Transverse colon (tissue), 4 donors: ENCODE results near the gene NMT2. TPM values are rescaled to one million over a fixed set of nuclear protein-coding genes. Genes with fewer than 3 reads are reported as not detected.

Experiments
- DNase-seq: peaks from one replicate; pipeline ENCODE4 v3.0.0-alpha.2; 2019
- H3K27ac ChIP-seq, 4 donors: fragments of 200-600 bp; sonication (generic); 2 replicates each; pipeline ENCODE4 v1.5.1; 2016 to 2018; ENCODE audit warnings: inconsistent platforms in 4 of 4
- H3K27me3 ChIP-seq: fragments of 200-600 bp; sonication (generic); 2 replicates; pipeline ENCODE4 v1.5.1; 2017; ENCODE audit warnings: inconsistent platforms
- H3K36me3 ChIP-seq, 4 donors: fragments of 200-600 bp; sonication (generic); 2 replicates each; pipeline ENCODE4 v1.5.1; 2017 to 2019; ENCODE audit warnings: inconsistent platforms in 4 of 4
- H3K4me1 ChIP-seq, 4 donors: fragments of 200-600 bp; sonication (generic); 2 replicates each; pipeline ENCODE4 v1.5.1; 2017 to 2020; ENCODE audit warnings: inconsistent platforms in 4 of 4
- H3K4me3 ChIP-seq, 4 donors: fragments of 200-600 bp; sonication (generic); 1 replicate in 1 of 4; 2 replicates in 3 of 4; pipeline versions ENCODE4 v1.5.1 to v1.6.1; 2017 to 2019; ENCODE audit warnings: inconsistent platforms in 4 of 4
- H3K9me3 ChIP-seq, 2 donors: fragments of 200-600 bp; sonication (generic); 2 replicates each; pipeline ENCODE4 v1.5.1; 2017 to 2019; ENCODE audit warnings: inconsistent platforms in 2 of 2
- EP300 ChIP-seq: sonication (generic); formaldehyde crosslinking; IDR thresholded peaks from one replicate; pipeline ENCODE4 v1.6.1; 2017; ENCODE audit warnings: antibody characterized with exemption, low read depth
- POLR2A ChIP-seq: fragments of 450-650 bp; IDR thresholded peaks from one replicate; pipeline ENCODE4 v1.6.1; 2016; ENCODE audit warnings: antibody characterized with exemption, mild to moderate bottlenecking, moderate library complexity
- POLR2AphosphoS5 ChIP-seq, 3 donors: sonication (generic); formaldehyde crosslinking; IDR thresholded peaks; one replicate each; pipeline ENCODE4 v1.6.1; 2016; ENCODE audit warnings: antibody characterized with exemption in 3 of 3
- WGBS, 2 donors: methylation state at CpG; one replicate each; pipeline ENCODE4 v1.1.5; 2018; ENCODE audit warnings: low coverage in 1 of 2; 5-methylcytosine and 5-hydroxymethylcytosine counted together
- in situ Hi-C, 4 donors: fragments of 200-750 bp; cut with MboI; loops; one replicate each; pipeline versions ENCODE4 v1.15.0 to v1.15.1; 2017; ENCODE audit warnings: low sequenced_read_pairs in 3 of 4, low pct_ligation_motif_present in 1 of 4, low pct_unique_long_range_greater_than_20kb in 1 of 4
- intact Hi-C: fragments of 100-400 bp; cut with DNase I; formaldehyde crosslinking; loops from one replicate; pipeline ENCODE4 v1.15.1; 2023; ENCODE audit warnings: low total_unique reads
- total RNA-seq, 4 donors: library from RNA; depleted of rRNA; stranded (reverse); fragments of >200 nt; gene quantifications; one replicate each; pipeline ENCODE4 v1.1.0, GENCODE V29; 2016
- TF ChIP-seq, protein P1 (sequence below), 5 experiments: fragments of 200-600 bp in 3 of 5; fragments of 450-650 bp in 2 of 5; sonication (generic) in 3 of 5; IDR thresholded peaks; 1 replicate in 2 of 5; 2 replicates in 3 of 5; pipeline ENCODE4 v1.5.1; 2016 to 2017; ENCODE audit warnings: antibody characterized with exemption in 5 of 5, inconsistent platforms in 3 of 5, mild to moderate bottlenecking in 2 of 5, moderate library complexity in 1 of 5

The NMT2 gene
- total RNA-seq, 4 donors from 2014 or later = 5.2 to 39.3 (median 33.8) TPM

DNA sequence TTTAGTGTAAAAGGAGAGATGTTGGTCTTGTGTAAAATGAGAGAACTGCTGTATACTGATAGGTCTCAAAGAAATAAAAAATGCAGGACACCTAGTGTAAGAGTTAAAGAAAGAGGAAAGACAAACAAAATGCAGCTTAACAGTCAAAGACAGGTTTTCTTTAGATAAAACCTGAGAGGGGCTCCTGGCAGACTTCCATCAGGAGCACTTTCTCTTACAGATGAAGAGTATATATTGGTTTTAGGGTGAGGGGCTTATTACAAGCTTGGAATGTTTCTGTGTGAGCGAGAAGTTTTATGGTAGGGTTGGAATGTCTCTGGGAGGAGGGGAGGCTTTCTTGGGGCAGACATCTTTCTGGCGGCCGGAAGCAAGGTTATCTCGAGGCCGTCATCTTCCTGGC, 96.1 kb downstream of the NMT2 start:
- Histone ChIP-seq H3K27ac (no peak overlapping the region), H3K4me1 (no peaks in the 10 kb centered on the region), H3K4me3 (no peak overlapping the region), H3K36me3 (no peaks in the 10 kb centered on the region), H3K9me3 (no peaks in the 10 kb centered on the region), H3K27me3 (no peaks in the 10 kb centered on the region)
- no peak for DNase-seq
- in situ Hi-C loops (no loop called here), intact Hi-C loops (no loop called here)
- TF ChIP-seq POLR2A (no peak), EP300 (no peak)
- WGBS, 2 donors = 92% methylated on average over 5 of the region's 5 CpGs; no CpG with 5 or more reads in 1 of the 2 donors

DNA sequence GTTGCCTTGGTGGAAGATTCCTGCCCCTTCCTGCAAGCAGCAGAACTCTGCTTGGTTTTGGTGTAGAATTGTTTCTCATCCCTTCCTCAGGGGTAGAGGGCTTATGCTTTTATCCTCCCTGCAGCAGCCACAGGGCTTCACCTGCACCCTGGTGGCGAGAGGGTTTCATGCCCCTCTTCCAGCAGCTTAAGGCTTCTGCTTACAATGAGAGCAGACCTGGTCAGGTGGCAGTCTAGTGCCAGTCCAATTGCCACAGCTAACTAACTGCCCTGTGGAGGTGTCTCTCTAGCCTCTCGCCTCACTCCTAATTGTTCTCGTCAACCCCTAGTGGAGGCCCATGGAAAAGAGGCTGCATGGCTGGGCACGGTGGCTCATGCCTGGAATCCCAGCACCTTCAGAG, 99.3 kb downstream of the NMT2 start:
- H3K9me3 ChIP-seq = no peaks in the 10 kb centered on the region
- no peaks in the 10 kb centered on the region for H3K4me1 ChIP-seq
- H3K36me3 ChIP-seq = no peaks in the 10 kb centered on the region
- no peak overlapping the region for H3K4me3 ChIP-seq
- in situ Hi-C loops = no loop called here
- H3K27ac ChIP-seq = no peak overlapping the region
- 61 to 70% methylated on average over 2 to 4 of the region's 4 CpGs for WGBS, 2 donors
- H3K27me3 ChIP-seq = no peaks in the 10 kb centered on the region
- DNase-seq = no peak
- no peak for TF ChIP-seq POLR2A
- TF ChIP-seq POLR2AphosphoS5 (IDR thresholded peaks at IDR 0.05) = no peak
- TF ChIP-seq, protein P1, sequence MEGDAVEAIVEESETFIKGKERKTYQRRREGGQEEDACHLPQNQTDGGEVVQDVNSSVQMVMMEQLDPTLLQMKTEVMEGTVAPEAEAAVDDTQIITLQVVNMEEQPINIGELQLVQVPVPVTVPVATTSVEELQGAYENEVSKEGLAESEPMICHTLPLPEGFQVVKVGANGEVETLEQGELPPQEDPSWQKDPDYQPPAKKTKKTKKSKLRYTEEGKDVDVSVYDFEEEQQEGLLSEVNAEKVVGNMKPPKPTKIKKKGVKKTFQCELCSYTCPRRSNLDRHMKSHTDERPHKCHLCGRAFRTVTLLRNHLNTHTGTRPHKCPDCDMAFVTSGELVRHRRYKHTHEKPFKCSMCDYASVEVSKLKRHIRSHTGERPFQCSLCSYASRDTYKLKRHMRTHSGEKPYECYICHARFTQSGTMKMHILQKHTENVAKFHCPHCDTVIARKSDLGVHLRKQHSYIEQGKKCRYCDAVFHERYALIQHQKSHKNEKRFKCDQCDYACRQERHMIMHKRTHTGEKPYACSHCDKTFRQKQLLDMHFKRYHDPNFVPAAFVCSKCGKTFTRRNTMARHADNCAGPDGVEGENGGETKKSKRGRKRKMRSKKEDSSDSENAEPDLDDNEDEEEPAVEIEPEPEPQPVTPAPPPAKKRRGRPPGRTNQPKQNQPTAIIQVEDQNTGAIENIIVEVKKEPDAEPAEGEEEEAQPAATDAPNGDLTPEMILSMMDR (IDR thresholded peaks at IDR 0.05) = no peak
- no peak for TF ChIP-seq EP300
- intact Hi-C loops = no loop called here

- Histone ChIP-seq H3K4me1 (no peaks in the 10 kb centered on the region), H3K27me3 (no peaks in the 10 kb centered on the region), H3K4me3 (no peak overlapping the region), H3K27ac (no peak overlapping the region), H3K9me3 (no peaks in the 10 kb centered on the region), H3K36me3 (no peaks in the 10 kb centered on the region)
- intact Hi-C loops = no loop called here
- 77 to 78% methylated on average over 3 of the region's 3 CpGs for WGBS, 2 donors
- in situ Hi-C loops = no loop called here
- DNase-seq = no peak
- TF ChIP-seq, protein P1 (IDR thresholded peaks at IDR 0.05) = no peak
- TF ChIP-seq EP300 (no peak), POLR2AphosphoS5 (IDR thresholded peaks at IDR 0.05) (no peak)
These were observed 99.7 kb downstream of the NMT2 start for GRCh38 chr10:15068802-15069201.

DNA sequence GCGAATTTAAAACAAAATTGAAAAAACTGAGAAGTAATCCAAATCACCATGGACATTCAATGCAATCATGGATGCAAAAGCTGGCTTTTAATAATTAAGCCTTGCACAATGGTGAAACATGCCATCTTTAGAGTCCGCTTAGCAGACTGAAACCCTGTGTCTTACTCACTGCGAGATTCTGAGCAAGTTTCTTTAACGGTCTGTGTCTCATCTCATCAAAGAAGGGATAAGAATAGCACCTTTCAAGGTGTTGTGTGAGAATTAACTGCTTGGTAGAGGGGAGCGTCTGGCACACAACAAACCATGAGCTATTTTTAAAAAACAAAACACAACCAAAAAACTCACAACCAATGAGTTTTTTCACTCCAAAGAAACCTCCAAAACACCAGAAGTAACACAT, 101.3 kb downstream of the NMT2 start:
- H3K4me3 ChIP-seq = no peak overlapping the region
- in situ Hi-C loops = no loop called here
- intact Hi-C loops = no loop called here
- no peak for TF ChIP-seq EP300
- no peak for TF ChIP-seq POLR2A
- TF ChIP-seq, protein P1 (IDR thresholded peaks at IDR 0.05) = no peak
- TF ChIP-seq POLR2AphosphoS5 (IDR thresholded peaks at IDR 0.05) = no peak
- no peaks in the 10 kb centered on the region for H3K4me1 ChIP-seq
- no peak for DNase-seq
- H3K27me3 ChIP-seq = no peaks in the 10 kb centered on the region
- no peaks in the 10 kb centered on the region for H3K36me3 ChIP-seq
- whole genome bisulfite sequencing, 2 donors = 88 to 95% methylated on average over 5 of the region's 5 CpGs
- H3K27ac ChIP-seq = no peak overlapping the region
- H3K9me3 ChIP-seq = no peaks in the 10 kb centered on the region

DNA sequence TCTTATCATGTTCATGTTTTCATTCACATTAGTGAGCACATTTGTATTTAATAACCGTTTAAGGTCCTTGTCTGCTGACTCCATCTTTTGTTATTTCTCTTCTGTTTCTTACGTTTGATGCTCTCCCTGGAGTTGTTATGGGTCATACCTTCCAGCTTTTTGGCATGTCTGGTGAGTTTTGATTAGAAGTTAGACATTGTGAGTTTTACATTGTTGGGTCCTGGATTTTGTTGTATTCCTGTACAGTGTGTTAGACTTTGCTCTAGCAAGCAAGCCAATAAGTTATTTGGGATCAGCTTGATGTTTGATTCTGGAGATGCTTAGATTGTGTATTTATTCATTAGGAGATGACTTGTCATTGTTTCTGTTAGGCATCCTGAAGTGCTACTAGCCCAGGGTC, 107.9 kb downstream of the NMT2 start:
- Histone ChIP-seq H3K36me3 (no peaks in the 10 kb centered on the region), H3K27ac (no peak overlapping the region), H3K4me1 (no peaks in the 10 kb centered on the region), H3K4me3 (no peak overlapping the region), H3K9me3 (no peaks in the 10 kb centered on the region), H3K27me3 (no peaks in the 10 kb centered on the region)
- in situ Hi-C loops (no loop called here), intact Hi-C loops (loop anchor here (5.0 kb wide), 1 partner anchor 268 kb away; no protein-coding TSS in a partner anchor)
- no peak for DNase-seq
- 75 to 78% methylated on average over 2 of the region's 2 CpGs for WGBS, 2 donors
- TF ChIP-seq EP300 (no peak), POLR2AphosphoS5 (IDR thresholded peaks at IDR 0.05) (no peak), POLR2A (no peak)
- TF ChIP-seq, protein P1 (IDR thresholded peaks at IDR 0.05) = no peak
